Activated CD4-positive, alpha-beta T cell treated with anti-CD3 and anti-CD28 coated beads for 1 hour (primary cell): ENCODE results near the gene TERB1.

Experiments
- DNase-seq: peaks from one replicate; pipeline ENCODE4 v3.0.0-alpha.2; 2020

TERB1 gene, protein sequence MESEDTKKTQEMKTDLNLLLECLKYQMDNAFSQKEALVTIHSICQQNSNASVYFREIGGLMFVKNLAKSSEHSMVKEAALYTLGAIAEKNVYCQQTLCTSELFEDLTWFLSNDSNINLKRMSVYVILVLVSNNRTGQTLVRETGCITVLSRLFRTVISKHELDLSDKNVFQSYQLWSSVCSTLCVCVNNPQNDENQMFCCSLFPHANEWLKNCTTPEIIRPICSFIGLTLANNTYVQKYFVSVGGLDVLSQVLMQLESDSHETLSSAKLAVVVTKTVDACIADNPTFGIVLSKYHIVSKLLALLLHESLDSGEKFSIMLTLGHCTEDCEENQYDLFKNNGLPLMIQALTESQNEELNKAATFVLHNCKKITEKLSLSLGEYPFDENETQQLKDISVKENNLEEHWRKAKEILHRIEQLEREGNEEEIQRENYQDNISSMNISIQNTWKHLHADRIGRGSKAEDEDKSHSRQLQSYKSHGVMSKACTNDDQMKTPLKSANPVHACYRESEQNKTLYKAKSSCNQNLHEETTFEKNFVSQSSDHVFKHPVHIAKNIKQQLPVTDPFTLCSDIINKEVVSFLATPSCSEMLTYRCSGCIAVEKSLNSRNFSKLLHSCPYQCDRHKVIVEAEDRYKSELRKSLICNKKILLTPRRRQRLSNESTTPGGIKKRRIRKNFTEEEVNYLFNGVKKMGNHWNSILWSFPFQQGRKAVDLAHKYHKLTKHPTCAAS

DNA sequence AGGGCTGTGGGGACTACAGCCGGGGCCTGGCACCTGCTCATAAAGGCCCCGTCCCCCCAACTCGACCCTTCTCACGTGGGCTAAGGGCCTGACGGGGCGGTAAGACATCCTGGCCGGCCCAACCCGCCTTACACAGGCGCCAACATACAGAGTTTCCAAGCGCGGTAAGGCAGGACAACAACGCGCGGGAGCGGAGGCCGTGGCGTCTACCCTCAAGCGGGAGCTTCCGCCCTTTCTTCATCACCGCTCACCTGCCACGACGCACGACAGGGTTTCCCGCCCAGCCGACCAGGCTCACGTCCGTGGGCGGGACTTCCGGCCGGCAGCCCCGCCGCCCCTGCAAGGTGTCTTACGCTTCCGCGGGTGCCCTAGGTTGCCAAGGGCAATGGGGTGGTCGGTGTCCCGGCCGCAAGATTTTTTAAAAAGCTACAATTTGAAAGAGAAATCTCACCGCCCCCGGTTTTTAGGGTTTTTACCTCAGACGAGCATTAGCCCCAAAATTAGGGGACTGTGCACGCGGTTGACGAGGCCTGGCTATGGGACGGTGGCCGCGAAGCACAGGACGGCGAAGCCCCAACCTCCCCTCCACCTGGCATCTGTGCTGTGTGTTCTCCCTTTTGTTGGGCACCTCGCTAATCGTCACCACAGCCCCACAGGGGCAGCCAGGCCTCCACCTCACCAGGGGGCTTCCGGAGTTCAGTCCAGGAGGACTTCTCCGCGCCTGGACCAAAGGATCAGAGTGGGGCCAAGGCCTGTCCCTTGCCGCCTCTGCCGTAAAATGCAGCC is at the start of gene TERB1:
TSS of gene TERB1 (minus strand) at position 265 of the 786 bp plus-strand sequence. CDS start 4,786 bp downstream, outside the sequence.
- DNase-seq = no peak

DNA sequence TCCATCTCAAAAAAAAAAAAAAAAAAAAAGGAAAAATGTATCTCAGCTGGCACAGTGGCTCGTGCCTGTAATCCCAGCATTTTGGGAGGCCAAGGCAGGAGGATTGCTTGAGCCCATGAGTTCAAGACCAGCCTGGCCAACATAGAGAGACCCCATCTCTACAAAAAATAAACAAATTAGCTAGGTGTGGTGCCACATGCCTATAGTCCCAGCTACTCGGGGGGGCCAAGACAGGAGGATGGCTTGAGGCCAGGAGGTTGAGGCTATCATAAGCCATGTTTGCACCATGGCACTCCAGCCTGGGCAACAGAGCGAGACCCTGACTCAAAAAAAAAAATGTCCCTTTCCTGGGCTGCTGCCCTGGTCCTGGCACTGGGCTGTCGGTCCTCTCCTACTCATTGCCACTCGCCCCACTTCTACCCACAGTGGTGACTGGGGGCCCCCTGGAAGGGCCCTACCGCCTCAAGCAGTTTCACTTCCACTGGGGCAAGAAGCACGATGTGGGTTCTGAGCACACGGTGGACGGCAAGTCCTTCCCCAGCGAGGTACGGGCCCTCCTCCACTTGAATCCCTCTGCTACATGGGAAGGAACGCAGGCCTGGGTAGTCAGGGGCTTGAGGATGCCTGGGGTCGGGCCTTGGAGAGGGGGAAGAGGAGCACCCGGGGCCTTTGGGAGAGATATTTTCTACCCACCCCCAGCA is 48.9 kb upstream of the TERB1 start:
- no peak for DNase-seq

DNA sequence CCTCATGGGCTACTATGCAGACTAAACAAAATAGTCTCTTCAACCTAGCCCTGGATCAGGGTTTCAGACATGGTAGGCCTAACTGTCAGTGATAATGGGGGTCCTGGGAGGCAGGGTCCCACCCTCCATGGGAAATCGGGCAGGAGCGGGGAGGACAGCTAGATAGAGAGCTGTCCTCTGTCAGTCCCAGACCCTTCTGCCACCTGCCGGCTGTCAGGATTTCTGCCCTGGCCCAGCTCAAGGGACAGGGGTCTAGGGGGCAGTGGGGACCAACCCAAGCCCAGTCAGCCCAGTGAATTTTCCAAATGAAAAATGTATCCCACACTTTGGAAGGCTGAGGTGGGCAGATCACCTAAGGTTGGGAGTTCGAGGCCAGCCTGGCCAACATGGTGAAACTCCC is 48.2 kb upstream of the TERB1 start:
- DNase-seq = no peak

DNA sequence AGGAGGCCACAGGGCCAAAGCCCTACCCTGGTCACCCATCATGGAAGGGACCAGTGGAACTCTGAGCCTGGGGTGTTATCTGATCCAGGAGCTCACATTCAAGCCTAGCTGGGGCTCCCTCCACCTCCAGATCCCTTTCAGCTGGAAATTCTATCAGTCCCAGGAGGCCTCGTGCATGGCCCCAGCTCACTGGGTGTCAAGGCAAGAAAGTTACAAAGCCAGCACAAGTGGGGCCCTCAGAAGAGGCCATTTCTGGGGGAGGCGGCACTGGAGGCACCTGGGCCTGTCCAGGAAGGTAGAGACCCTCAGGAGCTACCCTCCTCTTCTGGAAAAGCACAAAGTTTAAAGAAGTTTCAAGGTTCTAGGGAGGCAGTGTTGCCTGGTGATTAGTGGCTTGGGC is 47.6 kb upstream of the TERB1 start:
- DNase-seq = no peak

DNA sequence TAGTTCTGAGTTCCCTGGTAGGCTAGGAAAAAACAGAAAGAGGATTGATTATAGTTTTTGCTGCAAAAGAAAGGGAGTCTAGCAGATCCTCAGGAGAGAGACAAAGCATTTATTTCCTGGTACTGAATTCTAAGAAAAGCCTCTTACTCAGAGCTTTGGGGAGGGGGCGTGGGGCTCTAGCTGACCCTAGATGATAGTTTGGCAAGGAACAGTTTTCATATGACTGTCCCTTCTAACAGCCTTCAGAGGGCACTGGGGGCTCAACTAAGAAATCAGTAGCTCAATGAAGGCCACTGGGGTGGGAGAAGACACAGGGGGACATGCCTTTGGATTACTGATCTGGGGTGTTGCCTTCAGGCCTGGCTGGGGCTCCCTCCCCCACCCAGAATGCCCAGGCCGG is 46.8 kb upstream of the TERB1 start:
- DNase-seq = no peak

DNA sequence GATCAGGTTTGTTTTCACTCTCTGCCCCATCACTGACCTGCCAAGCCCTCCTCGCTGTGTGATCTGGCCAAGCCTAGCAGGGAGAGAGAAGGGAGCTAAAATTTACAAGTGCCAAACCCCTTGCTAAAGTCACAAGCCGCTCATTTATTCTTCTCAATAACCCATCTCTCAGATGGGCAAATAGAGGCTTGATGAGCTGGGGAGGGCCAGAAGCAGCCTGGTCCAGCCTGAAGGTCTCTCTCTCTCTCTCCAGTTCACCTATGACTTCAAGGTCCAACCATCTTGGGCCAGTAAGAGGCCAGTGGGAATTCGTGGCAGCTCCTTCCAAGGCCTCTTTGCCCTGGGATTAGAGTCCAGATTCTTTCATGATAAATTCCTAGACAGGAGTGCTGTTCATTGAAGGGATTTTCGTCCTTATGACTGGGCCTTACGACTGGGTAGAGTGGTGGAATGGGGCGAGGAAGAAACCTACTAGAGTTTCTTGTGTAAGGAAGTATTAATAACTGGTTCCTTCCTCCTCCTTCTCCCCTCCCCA is 46.2 kb upstream of the TERB1 start:
- DNase-seq = no peak

DNA sequence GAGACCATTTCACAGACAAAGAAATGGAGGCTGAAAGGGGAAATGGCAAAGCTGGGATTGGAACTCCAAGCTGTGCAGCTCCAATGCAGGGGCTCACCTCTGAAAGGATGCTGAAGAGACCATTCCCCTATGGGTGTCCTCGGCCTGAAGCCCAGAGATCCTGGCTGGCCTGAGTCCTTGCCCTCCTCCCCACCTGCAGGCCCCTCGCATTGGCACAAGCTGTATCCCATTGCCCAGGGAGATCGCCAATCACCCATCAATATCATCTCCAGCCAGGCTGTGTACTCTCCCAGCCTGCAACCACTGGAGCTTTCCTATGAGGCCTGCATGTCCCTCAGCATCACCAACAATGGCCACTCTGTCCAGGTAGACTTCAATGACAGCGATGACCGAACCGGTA is 45.4 kb upstream of the TERB1 start:
- no peak for DNase-seq

DNA sequence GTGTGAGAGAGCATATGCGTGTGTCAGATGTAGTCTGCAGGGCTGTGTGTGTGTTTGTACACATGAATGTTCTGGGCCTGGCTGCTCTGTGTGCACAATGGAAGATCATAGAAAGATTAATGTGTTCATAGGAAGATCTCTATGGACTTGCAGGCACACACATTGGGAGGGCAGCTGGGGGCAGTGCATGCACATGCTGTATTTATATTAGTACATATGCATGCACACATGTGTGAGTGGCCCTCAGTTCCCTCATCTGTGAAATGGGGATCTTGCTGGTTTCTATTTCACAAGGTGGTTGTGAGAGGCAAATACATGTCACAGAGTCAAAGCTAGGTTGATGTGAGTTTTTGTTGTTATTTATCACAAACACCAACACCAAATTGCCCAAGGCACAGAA is 44.9 kb upstream of the TERB1 start:
- no peak for DNase-seq

DNA sequence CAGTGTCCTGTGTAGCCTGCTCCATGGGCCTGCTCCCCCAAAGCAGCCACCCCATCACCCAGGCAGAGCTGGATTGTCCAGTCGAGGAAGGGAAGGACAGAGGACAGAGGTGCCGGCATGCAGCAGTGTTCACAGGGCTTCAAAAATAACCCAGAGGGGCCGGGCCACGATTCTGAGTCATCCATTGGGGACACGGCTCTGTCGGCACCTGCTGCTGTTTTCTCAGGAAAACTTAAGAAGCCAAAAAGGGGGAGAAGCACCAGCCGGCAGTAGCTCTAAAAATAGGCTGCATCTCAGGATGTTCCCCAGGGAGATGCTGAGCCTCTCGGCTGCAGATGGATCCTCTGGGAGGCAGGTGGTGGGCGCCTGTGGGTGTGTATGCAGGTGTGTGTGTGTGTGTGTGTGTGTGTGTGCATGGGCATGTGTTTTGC is 44.4 kb upstream of the TERB1 start:
- no peak for DNase-seq

DNA sequence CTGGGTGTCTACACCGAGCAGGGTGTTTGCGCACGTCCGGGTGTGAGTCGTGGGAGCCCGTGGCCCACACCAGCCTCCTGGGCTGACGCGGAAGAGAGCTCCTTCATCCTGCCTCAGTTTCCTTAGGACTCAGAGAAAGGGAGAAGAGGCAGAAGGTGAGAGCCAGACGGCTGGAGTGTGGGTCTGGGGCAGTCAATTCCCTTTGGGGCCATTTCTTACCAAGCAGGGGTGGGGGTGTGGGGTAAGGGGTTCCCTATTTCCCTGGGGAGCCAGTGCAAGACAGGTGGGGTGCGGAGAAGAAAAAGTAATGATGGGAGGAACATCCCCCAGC is 43.7 kb upstream of the TERB1 start:
- DNase-seq = no peak

DNA sequence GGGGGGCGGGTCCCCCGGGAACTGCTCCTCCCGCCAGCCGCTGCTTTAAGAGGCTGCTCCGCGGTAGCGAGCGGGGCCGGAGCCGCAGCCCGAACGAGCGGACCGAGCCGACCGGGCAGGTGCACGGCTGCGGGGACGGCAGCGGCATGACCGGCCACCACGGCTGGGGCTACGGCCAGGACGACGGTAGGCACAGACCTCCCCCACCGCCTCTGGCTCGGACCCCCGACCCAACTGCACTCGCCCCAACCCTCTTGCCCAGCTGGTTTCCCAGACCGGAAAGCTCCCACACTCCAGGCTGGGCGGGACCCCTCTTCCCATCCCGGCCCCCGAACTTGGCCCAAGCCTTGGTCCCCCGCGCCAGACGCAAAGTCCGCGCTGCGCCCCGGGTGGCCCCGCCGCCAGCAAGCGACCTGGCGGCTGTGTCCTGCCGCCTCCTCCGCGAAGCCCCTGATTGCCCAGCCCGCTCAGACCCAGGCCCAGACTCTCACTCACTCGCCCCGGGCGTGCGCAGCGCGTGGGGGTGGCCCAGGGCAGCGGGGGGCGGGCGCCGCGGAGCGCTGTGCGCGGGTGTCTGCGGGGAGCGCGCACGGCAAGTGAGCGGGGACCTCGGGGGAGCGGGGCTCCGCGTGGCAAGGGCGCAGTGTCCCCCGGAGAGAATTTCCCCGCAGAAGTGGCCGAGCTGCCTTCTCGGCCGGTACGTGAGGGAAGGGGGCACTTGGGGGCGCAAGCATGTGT is 43.1 kb upstream of the TERB1 start, which contains the start of gene CA7:
TSS of gene CA7 (plus strand) at position 73 of the 738 bp plus-strand sequence. CDS start at position 147, 74 bp downstream.
- DNase-seq = no peak

DNA sequence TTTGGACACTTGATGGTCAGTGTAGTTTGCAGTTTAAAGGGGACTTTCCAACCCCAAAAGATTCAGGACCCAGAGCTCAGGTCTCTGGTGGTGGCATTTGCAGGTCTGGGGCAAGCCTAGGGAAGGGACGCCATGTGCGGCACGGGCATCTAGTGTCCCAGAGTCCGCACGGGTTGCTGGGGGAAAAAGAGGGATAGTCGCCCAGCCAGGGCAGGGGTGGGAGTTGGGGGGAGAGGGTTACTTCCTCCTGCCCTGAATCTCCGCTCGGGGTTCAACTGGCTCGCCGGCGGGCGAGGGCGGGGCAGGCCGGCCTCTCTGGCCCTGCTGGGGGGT is 42.6 kb upstream of the TERB1 start:
- no peak for DNase-seq

DNA sequence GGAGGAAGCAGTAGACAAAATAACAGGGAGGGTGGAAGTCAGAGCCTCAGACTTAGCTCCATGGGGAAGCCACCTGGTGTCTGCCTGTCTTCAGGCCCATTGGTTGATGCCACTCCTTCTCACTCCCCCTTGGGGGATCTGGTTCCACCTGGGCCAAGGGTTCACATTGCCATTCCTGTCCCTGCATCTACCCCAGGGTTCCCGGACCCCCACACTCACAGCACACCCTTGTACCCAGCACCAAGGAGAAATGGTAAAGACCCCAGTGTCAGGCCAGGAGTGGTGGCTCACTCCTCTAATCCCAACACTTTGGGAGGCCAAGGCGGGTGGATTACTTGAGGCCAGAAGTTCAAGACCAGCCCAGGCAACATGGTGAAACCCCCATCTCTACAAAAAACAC is 41.8 kb upstream of the TERB1 start:
- DNase-seq = no peak

DNA sequence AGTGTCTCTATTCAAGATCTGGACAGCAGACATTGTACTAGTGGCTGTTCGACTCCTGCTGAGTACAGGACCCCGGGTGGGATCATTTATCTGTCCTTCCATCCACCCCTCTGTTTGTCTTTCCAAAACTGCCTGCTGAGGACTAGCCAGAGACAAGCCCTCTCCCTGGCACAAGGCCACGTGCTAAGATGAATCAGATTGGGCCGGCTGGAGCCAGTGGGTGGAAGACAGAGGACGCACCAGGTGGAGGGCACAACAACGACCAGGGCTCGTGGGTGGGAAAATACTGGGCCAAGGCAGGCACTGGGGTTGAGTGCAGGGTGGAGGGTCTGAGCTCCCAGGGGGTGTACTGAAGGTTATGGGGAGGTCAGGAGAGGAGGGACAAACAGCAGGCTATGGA is 41.4 kb upstream of the TERB1 start:
- DNase-seq = no peak

DNA sequence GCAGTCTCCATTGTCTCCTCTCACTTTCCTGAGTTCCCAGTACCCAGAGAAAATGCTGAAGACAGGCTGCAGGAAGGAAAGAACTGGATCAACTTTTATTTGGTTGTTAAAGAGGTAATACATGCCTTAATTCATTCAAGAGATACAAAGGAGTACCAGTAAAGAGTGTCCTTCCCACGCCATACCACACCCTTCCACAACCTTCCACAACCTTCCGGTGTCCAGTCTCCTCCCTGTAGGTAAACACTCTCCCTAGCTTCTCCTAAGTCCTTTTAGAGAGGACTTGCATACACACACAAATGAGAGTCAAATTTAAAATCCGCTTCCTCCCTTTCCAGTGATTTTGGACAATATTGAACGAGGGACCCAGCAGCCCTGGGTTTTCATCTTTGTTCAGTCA is 40.0 kb upstream of the TERB1 start:
- DNase-seq = no peak

DNA sequence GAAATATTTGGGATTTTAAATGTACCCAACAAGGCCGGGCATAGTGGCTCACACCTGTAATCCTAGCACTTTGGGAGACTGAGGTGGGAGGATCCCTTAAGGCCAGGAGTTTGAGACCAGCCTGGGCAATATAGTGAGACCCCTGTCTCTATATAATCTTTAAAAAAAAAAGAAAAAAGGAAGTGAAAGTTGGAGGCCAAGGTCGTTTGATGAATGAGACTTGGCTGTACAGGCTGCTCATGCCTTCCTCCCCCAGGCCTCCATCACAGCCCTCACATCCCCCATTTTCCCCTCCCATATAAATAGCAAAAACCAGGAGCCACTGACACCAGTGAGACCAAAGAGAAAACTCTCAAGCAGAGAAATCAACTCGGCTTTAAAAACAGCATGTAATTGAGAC is 39.5 kb upstream of the TERB1 start:
- no peak for DNase-seq

DNA sequence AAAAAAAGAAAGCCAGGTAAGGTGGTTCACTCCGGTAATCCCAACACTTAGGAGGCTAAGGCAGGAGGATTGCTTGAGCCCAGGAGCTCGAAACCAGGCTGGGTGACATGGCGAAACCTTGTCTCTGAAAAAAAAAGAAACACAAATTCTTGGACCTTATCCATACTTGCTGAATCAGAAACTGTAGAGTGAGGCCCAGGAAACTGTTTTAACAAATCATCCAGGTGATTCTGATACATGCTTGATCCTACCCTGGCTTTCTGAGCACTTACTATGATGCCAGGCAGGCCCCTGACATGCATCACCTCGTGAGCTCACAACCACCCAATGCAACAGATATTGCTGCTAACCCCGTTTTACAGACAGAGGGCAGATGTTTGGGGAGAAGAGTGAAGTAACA is 33.4 kb upstream of the TERB1 start:
- DNase-seq = no peak

DNA sequence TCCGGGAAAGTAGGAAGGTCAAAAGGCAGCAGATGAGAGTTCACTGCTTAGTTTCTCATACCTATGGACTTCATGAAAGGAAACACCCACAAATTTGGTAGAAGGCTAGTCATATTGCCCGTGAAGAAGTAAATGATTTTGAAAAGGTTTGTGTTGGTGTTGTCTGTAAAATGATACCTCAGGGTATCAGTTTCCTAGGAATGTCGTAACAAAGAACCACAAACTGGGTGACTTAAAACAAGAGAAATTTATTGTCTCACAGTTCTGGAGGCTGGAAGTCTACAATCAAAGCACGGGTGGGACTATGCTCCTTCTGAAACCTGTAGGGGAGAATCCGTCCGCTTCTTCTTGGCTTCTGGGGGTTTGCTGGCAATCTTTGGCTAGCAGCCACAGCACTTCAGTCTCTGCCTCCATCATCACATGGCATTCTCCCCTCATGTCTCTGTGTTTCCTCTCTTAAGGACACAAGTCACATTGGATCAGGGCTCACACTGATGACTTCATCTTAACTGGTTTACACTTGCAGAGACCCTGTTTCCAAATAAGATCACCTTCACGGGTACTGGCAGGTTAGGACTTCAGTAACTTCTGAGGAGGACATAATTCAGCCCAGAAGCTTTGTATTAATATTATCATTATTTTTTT is 31.4 kb upstream of the TERB1 start:
- no peak for DNase-seq

DNA sequence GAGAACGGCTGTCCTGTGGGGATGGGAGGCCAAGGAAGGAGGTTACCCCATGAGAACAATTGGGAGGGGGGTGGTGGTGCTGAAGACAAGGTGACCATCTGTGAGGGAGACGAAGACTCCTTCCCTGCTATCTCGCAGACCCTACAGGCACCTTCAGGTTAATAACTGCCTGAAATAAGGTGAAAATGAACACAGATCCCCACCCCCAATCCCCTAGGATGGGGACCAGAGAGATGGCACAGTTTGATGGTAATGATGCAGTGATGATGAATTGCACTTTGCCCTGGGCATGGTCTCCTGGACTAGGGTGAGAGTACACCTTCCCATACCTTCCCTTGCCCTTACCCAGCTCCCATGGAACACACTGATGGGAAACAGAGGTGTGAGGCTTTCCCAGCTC is 30.8 kb upstream of the TERB1 start:
- no peak for DNase-seq

DNA sequence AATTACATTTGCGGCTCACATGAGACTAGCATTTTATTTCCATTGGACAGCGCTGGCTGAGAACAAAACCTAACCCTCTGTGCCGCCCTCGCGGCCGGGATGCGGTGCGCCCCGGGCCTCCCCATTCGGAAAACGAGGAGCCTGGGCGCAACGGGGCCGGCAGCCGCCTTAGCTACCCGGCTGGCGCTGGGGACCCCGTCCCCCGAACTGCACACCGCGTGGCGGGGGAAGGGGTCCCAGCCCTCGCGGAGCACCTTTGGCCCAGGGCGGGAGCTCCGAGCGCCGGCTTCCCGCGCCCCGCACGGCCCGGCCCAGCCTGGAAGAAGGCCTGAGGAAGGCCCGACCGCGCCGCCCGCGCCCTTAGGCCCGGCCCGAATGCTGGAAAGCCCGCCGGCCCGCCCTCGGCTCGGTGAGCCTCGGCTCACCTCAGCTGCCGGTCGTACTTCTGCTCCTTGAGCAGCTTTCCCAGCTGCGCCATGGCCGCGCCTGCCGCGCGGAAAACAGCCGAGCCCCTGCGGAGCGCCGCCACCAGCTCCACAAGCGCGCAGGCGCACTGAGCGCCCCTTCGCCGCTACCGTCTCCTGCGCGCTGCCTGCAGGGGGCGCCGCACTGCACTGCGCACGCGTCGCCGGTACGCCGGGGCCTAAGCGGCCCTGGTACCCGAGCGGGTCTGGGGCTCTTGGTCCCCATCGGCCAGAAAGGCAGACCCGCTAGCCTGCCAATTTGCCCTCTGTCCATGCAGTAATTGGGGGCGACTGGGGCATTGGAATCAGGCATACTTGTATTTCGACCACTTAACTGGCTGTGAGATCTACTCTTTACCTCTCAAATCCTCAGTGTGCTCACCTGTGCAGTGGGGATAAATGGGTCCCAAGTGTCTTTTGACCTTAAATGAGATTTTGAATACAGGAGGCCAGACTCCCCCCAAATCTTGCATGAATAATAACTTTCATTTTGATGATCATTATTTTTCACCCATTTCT is 29.3 kb upstream of the TERB1 start, which contains the start of gene NAE1:
TSS of gene NAE1 (minus strand) at position 555 of the 983 bp plus-strand sequence. CDS start at position 478, 77 bp downstream.
- DNase-seq = peak; percentile 85
